WTC11 (cell line): ENCODE measurements around the gene TLCD3B. TPM values are rescaled to one million over a fixed set of nuclear protein-coding genes. Genes with fewer than 3 reads are reported as not detected.

Experiments
- ATAC-seq: fragments of 200-7000 bp; cut with Tn5 transposase; 2 replicates; pipeline ENCODE4 v1.10.0; 2021; ENCODE audit warnings: mild to moderate bottlenecking, moderate library complexity
- CTCF ChIA-PET: fragments of 300-600 bp; sonication (Branson Sonifier 250); formaldehyde crosslinking; loops from one replicate; lab custom pipeline; 2021; ENCODE audit warnings: antibody characterized with exemption; lab: Charles Lee
- POLR2A ChIA-PET: fragments of 350-600 bp; sonication (Branson Sonifier 250); formaldehyde crosslinking; loops from one replicate; lab custom pipeline; 2021; ENCODE audit warnings: antibody characterized with exemption; lab: Charles Lee
- DNase-seq: peaks from one replicate; pipeline ENCODE4 v3.0.0; 2021; ENCODE audit warnings: low spot score
- H3K27ac Mint-ChIP-seq: 2 replicates; pipeline ENCODE4 v1.8.0; 2021; ENCODE audit warnings: mixed read lengths
- H3K27me3 Mint-ChIP-seq: 2 replicates; pipeline ENCODE4 v1.8.0; 2021; ENCODE audit warnings: low read depth, mild to moderate bottlenecking, moderate library complexity, mixed read lengths
- H3K36me3 Mint-ChIP-seq: 2 replicates; pipeline ENCODE4 v1.8.0; 2021; ENCODE audit warnings: mixed read lengths
- H3K4me1 Mint-ChIP-seq: 2 replicates; pipeline ENCODE4 v1.8.0; 2022; ENCODE audit warnings: mixed read lengths
- H3K4me3 Mint-ChIP-seq: 2 replicates; pipeline ENCODE4 v1.8.0; 2021; ENCODE audit warnings: mild to moderate bottlenecking, moderate library complexity, mixed read lengths
- H3K9me3 Mint-ChIP-seq: 2 replicates; pipeline ENCODE4 v1.8.0; 2021; ENCODE audit warnings: mixed read lengths
- ARID4B ChIP-seq: sonication (generic); formaldehyde crosslinking; IDR thresholded peaks from 2 replicates; pipeline ENCODE4 v1.8.0; 2023; ENCODE audit warnings: missing genetic modification reagents, mild to moderate bottlenecking, borderline replicate concordance
- ATF1 ChIP-seq: sonication (generic); formaldehyde crosslinking; IDR thresholded peaks from 2 replicates; pipeline ENCODE4 v1.8.1; 2023; ENCODE audit warnings: mild to moderate bottlenecking, moderate library complexity, missing genetic modification reagents
- ATF3 ChIP-seq: sonication (generic); formaldehyde crosslinking; conservative IDR thresholded peaks from 2 replicates; pipeline ENCODE4 v1.8.1; 2022; ENCODE audit warnings: mild to moderate bottlenecking, missing genetic modification reagents
- ESRRA ChIP-seq: sonication (generic); formaldehyde crosslinking; IDR thresholded peaks from 2 replicates; pipeline ENCODE4 v1.8.1; 2022; ENCODE audit warnings: mild to moderate bottlenecking, missing genetic modification reagents, borderline replicate concordance
- FOXP4 ChIP-seq: sonication (generic); formaldehyde crosslinking; IDR thresholded peaks from 2 replicates; pipeline ENCODE4 v1.8.0; 2022; ENCODE audit warnings: mild to moderate bottlenecking, missing genetic modification reagents
- HMGA2 ChIP-seq: fragments of 250-450 bp; sonication (Bioruptor Pico); IDR thresholded peaks from 2 replicates; pipeline ENCODE4 v1.4.0; 2021; ENCODE audit warnings: mild to moderate bottlenecking, moderate library complexity
- IRF2 ChIP-seq: sonication (generic); formaldehyde crosslinking; IDR thresholded peaks from 2 replicates; pipeline ENCODE4 v1.8.0; 2022; ENCODE audit warnings: low read depth, missing genetic modification reagents, borderline replicate concordance
- MLX ChIP-seq: sonication (generic); formaldehyde crosslinking; IDR thresholded peaks from 2 replicates; pipeline ENCODE4 v1.8.1; 2023; ENCODE audit warnings: mild to moderate bottlenecking, missing genetic modification reagents, moderate library complexity
- NFYB ChIP-seq: sonication (generic); formaldehyde crosslinking; conservative IDR thresholded peaks from 2 replicates; pipeline ENCODE4 v1.8.0; 2022; ENCODE audit warnings: low read depth, missing genetic modification reagents
- OVOL2 ChIP-seq: fragments of 250-450 bp; sonication (Bioruptor Pico); IDR thresholded peaks from 2 replicates; pipeline ENCODE4 v1.9.0; 2021; ENCODE audit warnings: mild to moderate bottlenecking, borderline replicate concordance
- PRDM15 ChIP-seq: sonication (generic); formaldehyde crosslinking; IDR thresholded peaks from 2 replicates; pipeline ENCODE4 v1.8.0; 2022; ENCODE audit warnings: missing genetic modification reagents
- PRRX2 ChIP-seq: fragments of 250-450 bp; sonication (Bioruptor Pico); IDR thresholded peaks from 2 replicates; pipeline ENCODE4 v1.8.0; 2021; ENCODE audit warnings: mild to moderate bottlenecking
- RELA ChIP-seq: sonication (generic); formaldehyde crosslinking; IDR thresholded peaks from 2 replicates; pipeline ENCODE4 v1.8.1; 2022; ENCODE audit warnings: missing genetic modification reagents, mild to moderate bottlenecking, borderline replicate concordance
- RORB ChIP-seq: fragments of 250-450 bp; sonication (Bioruptor Pico); IDR thresholded peaks from 2 replicates; pipeline ENCODE4 v1.9.0; 2021; ENCODE audit warnings: mild to moderate bottlenecking
- TEAD4 ChIP-seq: sonication (generic); formaldehyde crosslinking; IDR thresholded peaks from 2 replicates; pipeline ENCODE4 v1.8.0; 2022; ENCODE audit warnings: mild to moderate bottlenecking, missing genetic modification reagents
- ZBTB21 ChIP-seq: sonication (generic); formaldehyde crosslinking; IDR thresholded peaks from 2 replicates; pipeline ENCODE4 v1.8.1; 2023; ENCODE audit warnings: mild to moderate bottlenecking, missing genetic modification reagents, borderline replicate concordance
- ZNF423 ChIP-seq: fragments of 250-450 bp; sonication (Bioruptor Pico); IDR thresholded peaks from 2 replicates; pipeline ENCODE4 v2.1.2; 2022; ENCODE audit warnings: mild to moderate bottlenecking, moderate library complexity
- ZNF512 ChIP-seq: sonication (generic); formaldehyde crosslinking; IDR thresholded peaks from 2 replicates; pipeline ENCODE4 v1.8.1; 2022; ENCODE audit warnings: missing genetic modification reagents, borderline replicate concordance
- ZSCAN18 ChIP-seq: fragments of 250-450 bp; sonication (Bioruptor Pico); IDR thresholded peaks from 2 replicates; pipeline ENCODE4 v2.1.2; 2022; ENCODE audit warnings: mild to moderate bottlenecking, moderate library complexity
- total RNA-seq: library from RNA; stranded (reverse); gene quantifications from 3 replicates; pipeline ENCODE4 v1.2.3, GENCODE V29; 2021

Gene TLCD3B
- total RNA-seq, 1 experiment from 2014 or later = 28.1 TPM

- Mint-ChIP-seq H3K27ac (no peak overlapping the region), H3K4me1 (peaks cover 10% of the 10 kb centered on the region), H3K36me3 (no peaks in the 10 kb centered on the region), H3K9me3 (no peaks in the 10 kb centered on the region), H3K4me3 (no peak overlapping the region), H3K27me3 (peaks cover 42% of the 10 kb centered on the region)
- POLR2A ChIA-PET = no interaction called here
- CTCF ChIA-PET = interaction anchor here (0.8 to 2.0 kb wide), 3 partner anchors 17 to 42 kb away, joined by 3 to 16 read pairs (median 6); partner anchors contain the start of gene TLCD3B
- TF ChIP-seq MLX (CRISPR knock-in tag) (no peak), TEAD4 (CRISPR knock-in tag) (no peak), RORB (CRISPR knock-in tag) (no peak), NFYB (CRISPR knock-in tag) (no peak), IRF2 (CRISPR knock-in tag) (no peak), ATF1 (CRISPR knock-in tag) (no peak), ATF3 (CRISPR knock-in tag) (no peak), PRRX2 (CRISPR knock-in tag) (no peak), FOXP4 (CRISPR knock-in tag) (no peak), RELA (CRISPR knock-in tag) (no peak), ZBTB21 (no peak), ZSCAN18 (CRISPR knock-in tag) (no peak), ESRRA (CRISPR knock-in tag) (no peak), PRDM15 (CRISPR knock-in tag) (no peak), ZNF512 (CRISPR knock-in tag) (no peak), OVOL2 (CRISPR knock-in tag) (no peak), HMGA2 (no peak), ARID4B (CRISPR knock-in tag) (no peak), ZNF423 (no peak)
- TF ChIP-seq, all 79 proteins: peak for 0
- no peak for DNase-seq
- ATAC-seq = no peak
Measured at GRCh38 chr16:30049871-30050270, 18.8 kb upstream of the TLCD3B start.
